Measurements from ENCODE around the gene GINS1. TPM values are rescaled to one million over a fixed set of nuclear protein-coding genes. Genes with fewer than 3 reads are reported as not detected.

GINS1 gene
- total and polyA plus RNA-seq, 4 experiments from 2014 or later: 0.62 to 1.3 (median 0.87) TPM

GRCh38 chr20:25477014-25477882 is 69.8 kb downstream of the GINS1 start:
- Mint-ChIP-seq H3K4me1 (peaks cover 0 to 3% (median 1%) of the 10 kb centered on the region in 4 donors), H3K9me3 (no peaks in the 10 kb centered on the region), H3K27me3 (no peaks in the 10 kb centered on the region), H3K36me3 (no peaks in the 10 kb centered on the region), H3K27ac (no peak overlapping the region), H3K4me3 (no peak overlapping the region)
- H3K27ac ChIP-seq (ENCODE audit: low read depth, low read length): no peak overlapping the region
- H3K36me3 ChIP-seq (ENCODE audit: insufficient read depth, low read length): no peaks in the 10 kb centered on the region
- no peaks in the 10 kb centered on the region for H3K27me3 ChIP-seq (ENCODE audit: insufficient read depth, low read length)
- H3K4me1 ChIP-seq (ENCODE audit: insufficient read depth, low read length): no peaks in the 10 kb centered on the region
- H3K9me3 ChIP-seq (ENCODE audit: control insufficient read depth in 1 of 2, low read length in 2 of 2): no peaks in the 10 kb centered on the region
- ChIA-PET CTCF (ENCODE audit: partially characterized antibody) (interaction anchor here (0.6 kb wide), 1 partner anchor 53 kb away, joined by 3 read pairs; no protein-coding TSS in a partner anchor), POLR2A (ENCODE audit: partially characterized antibody) (no interaction called here)
- H3K4me3 ChIP-seq (ENCODE audit: low read length in 2 of 2): no peak overlapping the region
- intact Hi-C loops (cut with micrococcal nuclease): no loop called here
- DNase-seq: no peak

GRCh38 chr20:25478889-25479568 is 71.6 kb downstream of the GINS1 start:
- Histone ChIP-seq H3K9me3 (ENCODE audit: control insufficient read depth in 1 of 2, low read length in 2 of 2) (no peaks in the 10 kb centered on the region), H3K36me3 (ENCODE audit: insufficient read depth, low read length) (no peaks in the 10 kb centered on the region), H3K27ac (ENCODE audit: low read depth, low read length) (no peak overlapping the region), H3K4me1 (ENCODE audit: insufficient read depth, low read length) (peaks cover 5% of the 10 kb centered on the region), H3K4me3 (ENCODE audit: low read length in 2 of 2) (no peak overlapping the region), H3K27me3 (ENCODE audit: insufficient read depth, low read length) (no peaks in the 10 kb centered on the region)
- POLR2A ChIA-PET (ENCODE audit: partially characterized antibody): no interaction called here
- DNase-seq: no peak
- no peak overlapping the region for H3K4me3 Mint-ChIP-seq
- H3K36me3 Mint-ChIP-seq: no peaks in the 10 kb centered on the region
- intact Hi-C loops (cut with micrococcal nuclease): no loop called here
- H3K27ac Mint-ChIP-seq: no peak overlapping the region
- CTCF ChIA-PET (ENCODE audit: partially characterized antibody): no interaction called here
- no peaks in the 10 kb centered on the region for H3K9me3 Mint-ChIP-seq
- no peaks in the 10 kb centered on the region for H3K27me3 Mint-ChIP-seq
- peaks cover 2 to 9% (median 3%) of the 10 kb centered on the region in 4 donors for H3K4me1 Mint-ChIP-seq

GRCh38 chr20:25479638-25480037 is 72.2 kb downstream of the GINS1 start:
- Histone ChIP-seq H3K27me3 (ENCODE audit: insufficient read depth, low read length) (no peaks in the 10 kb centered on the region), H3K4me1 (ENCODE audit: insufficient read depth, low read length) (peaks cover 11% of the 10 kb centered on the region), H3K9me3 (ENCODE audit: control insufficient read depth in 1 of 2, low read length in 2 of 2) (no peaks in the 10 kb centered on the region), H3K4me3 (ENCODE audit: low read length in 2 of 2) (no peak overlapping the region), H3K36me3 (ENCODE audit: insufficient read depth, low read length) (no peaks in the 10 kb centered on the region), H3K27ac (ENCODE audit: low read depth, low read length) (no peak overlapping the region)
- H3K4me1 Mint-ChIP-seq: peaks cover 5 to 15% (median 8%) of the 10 kb centered on the region in 4 donors
- ChIA-PET POLR2A (ENCODE audit: partially characterized antibody) (no interaction called here), CTCF (ENCODE audit: partially characterized antibody) (no interaction called here)
- no peak for DNase-seq
- H3K27me3 Mint-ChIP-seq: no peaks in the 10 kb centered on the region
- intact Hi-C loops (cut with micrococcal nuclease): no loop called here
- no peak overlapping the region for H3K27ac Mint-ChIP-seq
- H3K4me3 Mint-ChIP-seq: no peak overlapping the region
- no peaks in the 10 kb centered on the region for H3K9me3 Mint-ChIP-seq
- H3K36me3 Mint-ChIP-seq: no peaks in the 10 kb centered on the region

- H3K27me3 ChIP-seq (ENCODE audit: insufficient read depth, low read length): no peaks in the 10 kb centered on the region
- CTCF ChIA-PET (ENCODE audit: partially characterized antibody): no interaction called here
- no peaks in the 10 kb centered on the region for H3K9me3 Mint-ChIP-seq
- H3K27me3 Mint-ChIP-seq: no peaks in the 10 kb centered on the region
- H3K9me3 ChIP-seq (ENCODE audit: control insufficient read depth in 1 of 2, low read length in 2 of 2): no peaks in the 10 kb centered on the region
- no peak for DNase-seq
- H3K36me3 Mint-ChIP-seq: no peaks in the 10 kb centered on the region
- POLR2A ChIA-PET (ENCODE audit: partially characterized antibody): no interaction called here
- intact Hi-C loops (cut with micrococcal nuclease): no loop called here
- no peak overlapping the region for H3K27ac ChIP-seq (ENCODE audit: low read depth, low read length)
- no peak overlapping the region for H3K27ac Mint-ChIP-seq
- no peaks in the 10 kb centered on the region for H3K36me3 ChIP-seq (ENCODE audit: insufficient read depth, low read length)
- H3K4me3 ChIP-seq (ENCODE audit: low read length in 2 of 2): no peak overlapping the region
- H3K4me1 Mint-ChIP-seq: peaks cover 9 to 20% (median 14%) of the 10 kb centered on the region in 4 donors
- H3K4me1 ChIP-seq (ENCODE audit: insufficient read depth, low read length): peaks cover 16% of the 10 kb centered on the region
- no peak overlapping the region for H3K4me3 Mint-ChIP-seq
These were observed 72.7 kb downstream of the GINS1 start for GRCh38 chr20:25480156-25480555.

GRCh38 chr20:25480797-25481196 is 73.3 kb downstream of the GINS1 start:
- H3K4me1 Mint-ChIP-seq: peaks cover 13 to 25% (median 17%) of the 10 kb centered on the region in 4 donors
- H3K27me3 Mint-ChIP-seq: no peaks in the 10 kb centered on the region
- H3K9me3 Mint-ChIP-seq: no peaks in the 10 kb centered on the region
- H3K36me3 Mint-ChIP-seq: no peaks in the 10 kb centered on the region
- no peak overlapping the region for H3K27ac ChIP-seq (ENCODE audit: low read depth, low read length)
- H3K4me1 ChIP-seq (ENCODE audit: insufficient read depth, low read length): peaks cover 23% of the 10 kb centered on the region
- no peak overlapping the region for H3K4me3 ChIP-seq (ENCODE audit: low read length in 2 of 2)
- H3K9me3 ChIP-seq (ENCODE audit: control insufficient read depth in 1 of 2, low read length in 2 of 2): no peaks in the 10 kb centered on the region
- CTCF ChIA-PET (ENCODE audit: partially characterized antibody): no interaction called here
- DNase-seq: no peak
- intact Hi-C loops (cut with micrococcal nuclease): no loop called here
- POLR2A ChIA-PET (ENCODE audit: partially characterized antibody): no interaction called here
- H3K4me3 Mint-ChIP-seq: no peak overlapping the region
- no peak overlapping the region for H3K27ac Mint-ChIP-seq
- no peaks in the 10 kb centered on the region for H3K36me3 ChIP-seq (ENCODE audit: insufficient read depth, low read length)
- H3K27me3 ChIP-seq (ENCODE audit: insufficient read depth, low read length): no peaks in the 10 kb centered on the region

- Histone ChIP-seq H3K27ac (ENCODE audit: low read depth, low read length) (no peak overlapping the region), H3K4me3 (ENCODE audit: low read length in 2 of 2) (no peak overlapping the region), H3K4me1 (ENCODE audit: insufficient read depth, low read length) (peaks cover 29% of the 10 kb centered on the region), H3K9me3 (ENCODE audit: control insufficient read depth in 1 of 2, low read length in 2 of 2) (no peaks in the 10 kb centered on the region), H3K27me3 (ENCODE audit: insufficient read depth, low read length) (no peaks in the 10 kb centered on the region), H3K36me3 (ENCODE audit: insufficient read depth, low read length) (no peaks in the 10 kb centered on the region)
- no peak for DNase-seq
- H3K4me1 Mint-ChIP-seq: peaks cover 17 to 31% (median 22%) of the 10 kb centered on the region in 4 donors
- intact Hi-C loops (cut with micrococcal nuclease): no loop called here
- H3K27me3 Mint-ChIP-seq: no peaks in the 10 kb centered on the region
- ChIA-PET POLR2A (ENCODE audit: partially characterized antibody) (no interaction called here), CTCF (ENCODE audit: partially characterized antibody) (no interaction called here)
- H3K9me3 Mint-ChIP-seq: no peaks in the 10 kb centered on the region
- H3K36me3 Mint-ChIP-seq: no peaks in the 10 kb centered on the region
- peak overlapping the region in 1 of 7 donors; percentile 9 for H3K27ac Mint-ChIP-seq
- no peak overlapping the region for H3K4me3 Mint-ChIP-seq
These were observed 73.9 kb downstream of the GINS1 start for GRCh38 chr20:25481235-25481917.

- no peaks in the 10 kb centered on the region for H3K27me3 Mint-ChIP-seq
- H3K4me1 ChIP-seq (ENCODE audit: insufficient read depth, low read length): peaks cover 33% of the 10 kb centered on the region
- ChIA-PET CTCF (ENCODE audit: partially characterized antibody) (no interaction called here), POLR2A (ENCODE audit: partially characterized antibody) (no interaction called here)
- no peaks in the 10 kb centered on the region for H3K36me3 Mint-ChIP-seq
- intact Hi-C loops (cut with micrococcal nuclease): no loop called here
- H3K9me3 ChIP-seq (ENCODE audit: control insufficient read depth in 1 of 2, low read length in 2 of 2): no peaks in the 10 kb centered on the region
- no peak for DNase-seq
- peak overlapping the region in 1 of 7 donors; percentile 9 for H3K27ac Mint-ChIP-seq
- H3K4me1 Mint-ChIP-seq: peaks cover 21 to 36% (median 27%) of the 10 kb centered on the region in 4 donors
- H3K9me3 Mint-ChIP-seq: no peaks in the 10 kb centered on the region
- H3K4me3 ChIP-seq (ENCODE audit: low read length in 2 of 2): no peak overlapping the region
- H3K4me3 Mint-ChIP-seq: no peak overlapping the region
- H3K27ac ChIP-seq (ENCODE audit: low read depth, low read length): no peak overlapping the region
- H3K36me3 ChIP-seq (ENCODE audit: insufficient read depth, low read length): no peaks in the 10 kb centered on the region
- no peaks in the 10 kb centered on the region for H3K27me3 ChIP-seq (ENCODE audit: insufficient read depth, low read length)
These were observed 74.4 kb downstream of the GINS1 start for GRCh38 chr20:25481918-25482253.

Data from CD4-positive, alpha-beta memory T cell (primary cell).